ENCODE data around the gene CSMD2. TPM values are rescaled to one million over a fixed set of nuclear protein-coding genes. Genes with fewer than 3 reads are reported as not detected.

CSMD2 gene
- total RNA-seq, 5 donors from 2014 or later (not counting 1 experiment from before 2014, with no cell fraction given), result 0.03 TPM; not detected in 4

- ChIA-PET POLR2A (no interaction called here), CTCF (no interaction called here)
- DNase-seq (no peak), ATAC-seq (replicated peaks in 1 of 4) (no peak)
- H3K9me3 ChIP-seq, result no peaks in the 10 kb centered on the region
- no peak overlapping the region for H3K4me3 ChIP-seq (ENCODE audit: control insufficient read depth in 1 of 2, extremely low read depth in 1 of 2, low read length in 1 of 2)
- Mint-ChIP-seq H3K4me3 (no peak overlapping the region), H3K9me3 (peaks cover 0 to 4% (median 0%) of the 10 kb centered on the region in 3 donors), H3K27me3 (peaks cover 14 to 19% of the 10 kb centered on the region in 2 donors), H3K4me1 (no peaks in the 10 kb centered on the region), H3K36me3 (no peaks in the 10 kb centered on the region), H3K27ac (no peak overlapping the region)
- H3K27ac ChIP-seq (ENCODE audit: low read length), result no peak overlapping the region
- no peaks in the 10 kb centered on the region for H3K36me3 ChIP-seq (ENCODE audit: control insufficient read depth in 2 of 2, extremely low read depth in 1 of 2, insufficient read depth in 1 of 2, low read length in 1 of 2)
- H3K27me3 ChIP-seq (replicated peaks in 1 of 2; ENCODE audit: control insufficient read depth in 2 of 2, extremely low read depth in 1 of 2, insufficient read depth in 2 of 2, low read length in 1 of 2), result peaks cover 0 to 19% of the 10 kb centered on the region in 2 experiments
- WGBS (ENCODE audit: insufficient coverage), result 50% methylated on average over 1 of the region's 2 CpGs
- H3K4me1 ChIP-seq (ENCODE audit: control insufficient read depth in 1 of 2, extremely low read depth in 1 of 2, insufficient read depth in 2 of 2, low read length in 2 of 2), result no peaks in the 10 kb centered on the region
Observed at GRCh38 chr1:33927721-33928120, 237.3 kb downstream of the CSMD2 start.

GRCh38 chr1:33925586-33925985 lies 239.4 kb downstream of the CSMD2 start:
- Histone ChIP-seq H3K4me1 (ENCODE audit: control insufficient read depth in 1 of 2, extremely low read depth in 1 of 2, insufficient read depth in 2 of 2, low read length in 2 of 2) (no peaks in the 10 kb centered on the region), H3K9me3 (no peaks in the 10 kb centered on the region), H3K4me3 (ENCODE audit: control insufficient read depth in 1 of 2, extremely low read depth in 1 of 2, low read length in 1 of 2) (no peak overlapping the region), H3K27me3 (replicated peaks in 1 of 2; ENCODE audit: control insufficient read depth in 2 of 2, extremely low read depth in 1 of 2, insufficient read depth in 2 of 2, low read length in 1 of 2) (peaks cover 0 to 13% of the 10 kb centered on the region in 2 experiments), H3K36me3 (ENCODE audit: control insufficient read depth in 2 of 2, extremely low read depth in 1 of 2, insufficient read depth in 1 of 2, low read length in 1 of 2) (no peaks in the 10 kb centered on the region), H3K27ac (ENCODE audit: low read length) (no peak overlapping the region)
- peaks cover 6 to 9% of the 10 kb centered on the region in 2 donors for H3K27me3 Mint-ChIP-seq
- no peak for ATAC-seq (replicated peaks in 1 of 4)
- CTCF ChIA-PET, result no interaction called here
- 75% methylated on average over 5 of the region's 8 CpGs for WGBS (ENCODE audit: insufficient coverage)
- H3K4me3 Mint-ChIP-seq, result no peak overlapping the region
- no peak for DNase-seq
- H3K4me1 Mint-ChIP-seq, result no peaks in the 10 kb centered on the region
- H3K36me3 Mint-ChIP-seq, result no peaks in the 10 kb centered on the region
- no peak overlapping the region for H3K27ac Mint-ChIP-seq
- peaks cover 0 to 4% (median 0%) of the 10 kb centered on the region in 3 donors for H3K9me3 Mint-ChIP-seq
- POLR2A ChIA-PET, result no interaction called here

GRCh38 chr1:33921281-33921680 lies 243.7 kb downstream of the CSMD2 start:
- no peak overlapping the region for H3K4me3 Mint-ChIP-seq
- ATAC-seq (replicated peaks in 1 of 4) (no peak), DNase-seq (no peak)
- peaks cover 0 to 4% (median 0%) of the 10 kb centered on the region in 3 donors for H3K9me3 Mint-ChIP-seq
- no peak overlapping the region for H3K27ac Mint-ChIP-seq
- H3K36me3 Mint-ChIP-seq, result no peaks in the 10 kb centered on the region
- Histone ChIP-seq H3K4me3 (ENCODE audit: control insufficient read depth in 1 of 2, extremely low read depth in 1 of 2, low read length in 1 of 2) (no peak overlapping the region), H3K36me3 (ENCODE audit: control insufficient read depth in 2 of 2, extremely low read depth in 1 of 2, insufficient read depth in 1 of 2, low read length in 1 of 2) (no peaks in the 10 kb centered on the region), H3K9me3 (no peaks in the 10 kb centered on the region), H3K4me1 (ENCODE audit: control insufficient read depth in 1 of 2, extremely low read depth in 1 of 2, insufficient read depth in 2 of 2, low read length in 2 of 2) (no peaks in the 10 kb centered on the region), H3K27me3 (replicated peaks in 1 of 2; ENCODE audit: control insufficient read depth in 2 of 2, extremely low read depth in 1 of 2, insufficient read depth in 2 of 2, low read length in 1 of 2) (no peaks in the 10 kb centered on the region), H3K27ac (ENCODE audit: low read length) (no peak overlapping the region)
- 83% methylated on average over 2 of the region's 5 CpGs for WGBS (ENCODE audit: insufficient coverage)
- H3K4me1 Mint-ChIP-seq, result no peaks in the 10 kb centered on the region
- H3K27me3 Mint-ChIP-seq, result peaks cover 0 to 7% of the 10 kb centered on the region in 2 donors
- ChIA-PET CTCF (no interaction called here), POLR2A (no interaction called here)

GRCh38 chr1:33918368-33918767 lies 246.7 kb downstream of the CSMD2 start:
- ChIA-PET CTCF (no interaction called here), POLR2A (no interaction called here)
- Mint-ChIP-seq H3K27ac (no peak overlapping the region), H3K4me1 (no peaks in the 10 kb centered on the region), H3K27me3 (peaks cover 2 to 16% of the 10 kb centered on the region in 2 donors), H3K4me3 (no peak overlapping the region), H3K36me3 (no peaks in the 10 kb centered on the region), H3K9me3 (no peaks in the 10 kb centered on the region)
- Histone ChIP-seq H3K4me1 (ENCODE audit: control insufficient read depth in 1 of 2, extremely low read depth in 1 of 2, insufficient read depth in 2 of 2, low read length in 2 of 2) (no peaks in the 10 kb centered on the region), H3K27me3 (replicated peaks in 1 of 2; ENCODE audit: control insufficient read depth in 2 of 2, extremely low read depth in 1 of 2, insufficient read depth in 2 of 2, low read length in 1 of 2) (no peaks in the 10 kb centered on the region), H3K36me3 (ENCODE audit: control insufficient read depth in 2 of 2, extremely low read depth in 1 of 2, insufficient read depth in 1 of 2, low read length in 1 of 2) (no peaks in the 10 kb centered on the region), H3K9me3 (no peaks in the 10 kb centered on the region), H3K27ac (ENCODE audit: low read length) (no peak overlapping the region), H3K4me3 (ENCODE audit: control insufficient read depth in 1 of 2, extremely low read depth in 1 of 2, low read length in 1 of 2) (no peak overlapping the region)
- WGBS (ENCODE audit: insufficient coverage), result 20% methylated on average over 1 of the region's 1 CpG
- ATAC-seq (replicated peaks in 1 of 4) (no peak), DNase-seq (no peak)

- Histone ChIP-seq H3K27me3 (replicated peaks in 1 of 2; ENCODE audit: control insufficient read depth in 2 of 2, extremely low read depth in 1 of 2, insufficient read depth in 2 of 2, low read length in 1 of 2) (peaks cover 0 to 6% of the 10 kb centered on the region in 2 experiments), H3K27ac (ENCODE audit: low read length) (no peak overlapping the region), H3K4me1 (ENCODE audit: control insufficient read depth in 1 of 2, extremely low read depth in 1 of 2, insufficient read depth in 2 of 2, low read length in 2 of 2) (no peaks in the 10 kb centered on the region), H3K36me3 (ENCODE audit: control insufficient read depth in 2 of 2, extremely low read depth in 1 of 2, insufficient read depth in 1 of 2, low read length in 1 of 2) (no peaks in the 10 kb centered on the region), H3K9me3 (no peaks in the 10 kb centered on the region), H3K4me3 (ENCODE audit: control insufficient read depth in 1 of 2, extremely low read depth in 1 of 2, low read length in 1 of 2) (no peak overlapping the region)
- CTCF ChIA-PET, result no interaction called here
- peaks cover 10 to 19% of the 10 kb centered on the region in 2 donors for H3K27me3 Mint-ChIP-seq
- H3K27ac Mint-ChIP-seq, result no peak overlapping the region
- no peaks in the 10 kb centered on the region for H3K36me3 Mint-ChIP-seq
- DNase-seq (no peak), ATAC-seq (replicated peaks in 1 of 4) (no peak)
- 77% methylated on average over 11 of the region's 11 CpGs for whole genome bisulfite sequencing (ENCODE audit: insufficient coverage)
- H3K4me3 Mint-ChIP-seq, result no peak overlapping the region
- H3K4me1 Mint-ChIP-seq, result no peaks in the 10 kb centered on the region
- POLR2A ChIA-PET, result no interaction called here
- H3K9me3 Mint-ChIP-seq, result no peaks in the 10 kb centered on the region
Observed at GRCh38 chr1:33916786-33917185, 248.2 kb downstream of the CSMD2 start.

- H3K27me3 Mint-ChIP-seq, result peaks cover 13 to 31% of the 10 kb centered on the region in 2 donors
- no peak overlapping the region for H3K27ac Mint-ChIP-seq
- no peak overlapping the region for H3K4me3 Mint-ChIP-seq
Observed at GRCh38 chr1:33914531-33914930, 250.5 kb downstream of the CSMD2 start.

More at GRCh38 chr1:33914531-33914930, 250.5 kb downstream of the CSMD2 start:
- no peak for DNase-seq
- 78% methylated on average over 1 of the region's 2 CpGs for WGBS (ENCODE audit: insufficient coverage)
- H3K27me3 ChIP-seq (replicated peaks in 1 of 2; ENCODE audit: control insufficient read depth in 2 of 2, extremely low read depth in 1 of 2, insufficient read depth in 2 of 2, low read length in 1 of 2), result peaks cover 0 to 13% of the 10 kb centered on the region in 2 experiments
- no peaks in the 10 kb centered on the region for H3K36me3 ChIP-seq (ENCODE audit: control insufficient read depth in 2 of 2, extremely low read depth in 1 of 2, insufficient read depth in 1 of 2, low read length in 1 of 2)
- ChIA-PET CTCF (no interaction called here), POLR2A (no interaction called here)
- Mint-ChIP-seq H3K36me3 (no peaks in the 10 kb centered on the region), H3K4me1 (no peaks in the 10 kb centered on the region), H3K9me3 (no peaks in the 10 kb centered on the region)
- H3K27ac ChIP-seq (ENCODE audit: low read length), result no peak overlapping the region
- no peak for ATAC-seq (replicated peaks in 1 of 4)
- H3K4me3 ChIP-seq (ENCODE audit: control insufficient read depth in 1 of 2, extremely low read depth in 1 of 2, low read length in 1 of 2), result no peak overlapping the region
- no peaks in the 10 kb centered on the region for H3K4me1 ChIP-seq (ENCODE audit: control insufficient read depth in 1 of 2, extremely low read depth in 1 of 2, insufficient read depth in 2 of 2, low read length in 2 of 2)
- H3K9me3 ChIP-seq, result no peaks in the 10 kb centered on the region
